Measurements from ENCODE around the gene ADTRP. TPM values are rescaled to one million over a fixed set of nuclear protein-coding genes. Genes with fewer than 3 reads are reported as not detected.
"Not testable (repeated sequence)": the region's sequence is repeated elsewhere in the genome, so short reads cannot be mapped to it uniquely, and the experiment has no call there.

ADTRP gene
- total and polyA plus RNA-seq, 9 donors = 0.12 to 0.80 (median 0.34) TPM; not detected in 5

DNA sequence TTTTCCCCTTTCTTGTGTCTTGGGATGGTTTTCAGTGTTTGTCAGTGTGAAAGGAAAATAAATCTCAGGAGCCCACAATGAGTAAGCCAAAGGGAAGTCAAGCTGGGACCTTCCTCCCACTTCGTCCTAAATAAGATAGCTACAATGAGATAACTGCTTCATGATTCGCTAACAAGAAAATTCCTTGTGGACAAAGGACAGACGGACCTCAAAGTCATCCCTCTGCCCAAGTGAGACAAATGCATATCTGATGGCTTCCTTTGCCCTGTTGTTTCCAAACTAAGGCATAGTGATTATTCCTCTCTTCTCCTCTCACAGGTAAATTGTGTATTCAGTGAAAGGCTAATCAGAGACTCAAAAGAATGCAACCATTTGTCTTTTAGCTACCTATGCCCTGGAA, 26.1 kb upstream of the ADTRP start:
- H3K36me3 ChIP-seq = no peaks in the 10 kb centered on the region
- 60 to 68% (median 66%) methylated on average over 3 of the region's 3 CpGs for WGBS, 3 donors
- intact Hi-C loops (cut with DNase I) = no loop called here

DNA sequence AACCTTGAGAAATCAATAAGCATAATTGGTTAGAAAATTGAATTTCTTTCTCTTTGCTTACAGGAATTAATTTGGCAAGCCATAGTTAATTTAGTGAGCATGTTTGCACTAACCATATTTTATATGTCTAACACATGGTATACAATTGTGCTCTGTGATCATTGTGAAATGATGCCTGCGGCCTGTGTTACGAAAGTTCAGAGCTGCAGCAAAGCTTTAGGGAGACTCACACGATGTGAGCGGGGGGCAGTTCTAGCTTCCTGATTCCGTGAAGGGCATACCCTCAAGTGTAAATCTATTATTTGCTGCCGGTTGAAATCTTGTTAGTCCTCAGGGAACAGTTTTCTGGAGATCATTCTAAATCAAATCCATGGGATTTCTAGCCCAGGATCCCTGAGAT, 25.5 kb upstream of the ADTRP start:
- intact Hi-C loops (cut with DNase I) = no loop called here
- H3K9me3 ChIP-seq = no peaks in the 10 kb centered on the region
- H3K27ac ChIP-seq = no peak overlapping the region
- 83 to 88% (median 86%) methylated on average over 6 of the region's 6 CpGs for WGBS, 3 donors
- no peaks in the 10 kb centered on the region for H3K36me3 ChIP-seq
- TF ChIP-seq POLR2A (IDR thresholded peaks at IDR 0.05) (no peak), EP300 (IDR thresholded peaks at IDR 0.05) (no peak)
- TF ChIP-seq, protein P1, sequence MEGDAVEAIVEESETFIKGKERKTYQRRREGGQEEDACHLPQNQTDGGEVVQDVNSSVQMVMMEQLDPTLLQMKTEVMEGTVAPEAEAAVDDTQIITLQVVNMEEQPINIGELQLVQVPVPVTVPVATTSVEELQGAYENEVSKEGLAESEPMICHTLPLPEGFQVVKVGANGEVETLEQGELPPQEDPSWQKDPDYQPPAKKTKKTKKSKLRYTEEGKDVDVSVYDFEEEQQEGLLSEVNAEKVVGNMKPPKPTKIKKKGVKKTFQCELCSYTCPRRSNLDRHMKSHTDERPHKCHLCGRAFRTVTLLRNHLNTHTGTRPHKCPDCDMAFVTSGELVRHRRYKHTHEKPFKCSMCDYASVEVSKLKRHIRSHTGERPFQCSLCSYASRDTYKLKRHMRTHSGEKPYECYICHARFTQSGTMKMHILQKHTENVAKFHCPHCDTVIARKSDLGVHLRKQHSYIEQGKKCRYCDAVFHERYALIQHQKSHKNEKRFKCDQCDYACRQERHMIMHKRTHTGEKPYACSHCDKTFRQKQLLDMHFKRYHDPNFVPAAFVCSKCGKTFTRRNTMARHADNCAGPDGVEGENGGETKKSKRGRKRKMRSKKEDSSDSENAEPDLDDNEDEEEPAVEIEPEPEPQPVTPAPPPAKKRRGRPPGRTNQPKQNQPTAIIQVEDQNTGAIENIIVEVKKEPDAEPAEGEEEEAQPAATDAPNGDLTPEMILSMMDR (IDR thresholded peaks at IDR 0.05) = no peak
- DNase-seq = no peak
- H3K27me3 ChIP-seq = no peaks in the 10 kb centered on the region
- H3K4me1 ChIP-seq (ENCODE audit: insufficient read depth) = no peaks in the 10 kb centered on the region
- H3K4me3 ChIP-seq = no peak overlapping the region

More for the DNA sequence above, 26.1 kb upstream of the ADTRP start:
- H3K4me1 ChIP-seq (ENCODE audit: insufficient read depth) = peaks cover 2% of the 10 kb centered on the region
- no peaks in the 10 kb centered on the region for H3K9me3 ChIP-seq
- H3K27me3 ChIP-seq = no peaks in the 10 kb centered on the region
- H3K27ac ChIP-seq = no peak overlapping the region
- H3K4me3 ChIP-seq = no peak overlapping the region
- DNase-seq = no peak
- TF ChIP-seq, protein P1 (IDR thresholded peaks at IDR 0.05) = no peak
- no peak for TF ChIP-seq POLR2A (IDR thresholded peaks at IDR 0.05)
- TF ChIP-seq EP300 (IDR thresholded peaks at IDR 0.05) = no peak

DNA sequence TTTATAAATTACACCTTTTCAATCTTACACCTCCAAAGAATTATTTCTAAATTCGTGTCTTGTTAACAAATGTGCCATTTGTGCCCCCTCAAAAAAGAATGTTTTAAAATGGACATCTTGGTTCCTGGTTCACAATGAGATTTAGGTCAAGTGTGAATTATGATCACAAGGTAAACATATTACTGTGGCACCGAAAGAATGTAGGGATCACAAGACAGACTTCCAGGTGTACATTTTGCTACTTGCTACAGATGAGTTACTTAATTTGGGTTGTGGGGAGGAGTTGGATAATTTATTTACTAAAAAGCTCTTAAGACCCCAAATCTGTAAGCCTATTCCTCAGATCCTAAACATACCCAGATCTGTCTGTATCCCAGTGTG, 25.0 kb upstream of the ADTRP start:
- TF ChIP-seq POLR2A (IDR thresholded peaks at IDR 0.05) = no peak
- TF ChIP-seq EP300 (IDR thresholded peaks at IDR 0.05) = no peak
- TF ChIP-seq, protein P1 (IDR thresholded peaks at IDR 0.05) = no peak
- Histone ChIP-seq H3K9me3 (no peaks in the 10 kb centered on the region), H3K27ac (no peak overlapping the region), H3K27me3 (no peaks in the 10 kb centered on the region), H3K4me3 (no peak overlapping the region), H3K36me3 (no peaks in the 10 kb centered on the region), H3K4me1 (ENCODE audit: insufficient read depth) (no peaks in the 10 kb centered on the region)
- WGBS, 3 donors = 87 to 90% (median 89%) methylated on average over 2 of the region's 2 CpGs
- no peak for DNase-seq
- intact Hi-C loops (cut with DNase I) = no loop called here

DNA sequence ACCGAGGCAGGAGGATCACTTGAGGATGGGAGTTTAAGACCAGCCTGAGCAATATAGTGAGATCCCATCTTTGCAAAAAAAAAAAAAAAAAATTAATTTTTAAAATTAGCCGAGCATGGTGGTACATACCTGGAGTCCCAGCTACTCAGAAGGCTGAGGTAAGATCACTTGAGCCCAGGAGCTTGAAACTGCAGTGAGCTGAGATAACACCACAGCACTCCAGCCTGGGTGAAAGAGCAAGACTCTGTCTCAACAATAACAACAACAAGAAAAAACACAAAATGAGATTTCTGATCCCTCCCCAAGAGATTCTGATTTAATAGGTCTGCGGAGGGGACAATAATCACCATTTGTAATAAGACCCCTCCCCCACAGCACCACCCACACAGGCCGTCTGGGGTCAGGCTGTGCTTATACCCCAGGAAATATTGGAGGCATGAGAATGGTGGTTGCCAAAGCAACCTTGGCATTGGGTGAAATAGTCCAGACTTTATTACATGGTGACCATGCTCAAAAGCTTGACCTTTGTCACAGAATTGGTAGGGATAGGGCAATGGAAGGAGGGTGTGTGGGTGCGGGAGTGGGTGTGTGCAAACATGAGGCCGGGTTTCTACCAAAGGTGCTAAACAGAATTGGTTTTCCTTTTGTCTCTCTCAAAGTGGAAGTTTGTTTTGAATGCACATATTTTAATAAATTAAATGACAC, 24.4 kb upstream of the ADTRP start:
- no peak for DNase-seq
- H3K36me3 ChIP-seq = no peaks in the 10 kb centered on the region
- no peaks in the 10 kb centered on the region for H3K4me1 ChIP-seq (ENCODE audit: insufficient read depth)
- WGBS, 3 donors = 87 to 89% (median 89%) methylated on average over 6 of the region's 6 CpGs
- H3K9me3 ChIP-seq = no peaks in the 10 kb centered on the region
- H3K27ac ChIP-seq = no peak overlapping the region
- no peak for TF ChIP-seq POLR2A (IDR thresholded peaks at IDR 0.05)
- TF ChIP-seq, protein P1 (IDR thresholded peaks at IDR 0.05) = no peak
- no peak for TF ChIP-seq EP300 (IDR thresholded peaks at IDR 0.05)
- H3K4me3 ChIP-seq = no peak overlapping the region
- no peaks in the 10 kb centered on the region for H3K27me3 ChIP-seq
- intact Hi-C loops (cut with DNase I) = no loop called here

GRCh38 chr6:11800531-11800930, 21.9 kb upstream of the ADTRP start:
- DNase-seq; H3K9me3 ChIP-seq; H3K27me3 ChIP-seq; H3K4me1 ChIP-seq (ENCODE audit: insufficient read depth); H3K4me3 ChIP-seq; intact Hi-C loops (cut with DNase I); H3K27ac ChIP-seq; H3K36me3 ChIP-seq: not testable (repeated sequence)
- 54 to 88% (median 79%) methylated on average over 1 of the region's 1 CpG for WGBS, 3 donors

All from ovary (tissue), 9 donors.